SH-SY5Y (cell line): ENCODE data around the gene ADGRG3.

Source experiments
- GATA2 ChIP-seq: IDR thresholded peaks from 2 replicates; pipeline ENCODE4 v1.6.1; 2011; ENCODE audit warnings: mild to moderate bottlenecking, low read depth, low read length
- GATA3 ChIP-seq: IDR thresholded peaks from 2 replicates; pipeline ENCODE4 v1.6.1; 2011; ENCODE audit warnings: low read depth, mild to moderate bottlenecking, low read length, moderate library complexity

The ADGRG3 gene

GRCh38 chr16:57637965-57638364 is 30.1 kb upstream of the ADGRG3 start:
- TF ChIP-seq GATA3: no peak
- TF ChIP-seq GATA2: no peak

DNA sequence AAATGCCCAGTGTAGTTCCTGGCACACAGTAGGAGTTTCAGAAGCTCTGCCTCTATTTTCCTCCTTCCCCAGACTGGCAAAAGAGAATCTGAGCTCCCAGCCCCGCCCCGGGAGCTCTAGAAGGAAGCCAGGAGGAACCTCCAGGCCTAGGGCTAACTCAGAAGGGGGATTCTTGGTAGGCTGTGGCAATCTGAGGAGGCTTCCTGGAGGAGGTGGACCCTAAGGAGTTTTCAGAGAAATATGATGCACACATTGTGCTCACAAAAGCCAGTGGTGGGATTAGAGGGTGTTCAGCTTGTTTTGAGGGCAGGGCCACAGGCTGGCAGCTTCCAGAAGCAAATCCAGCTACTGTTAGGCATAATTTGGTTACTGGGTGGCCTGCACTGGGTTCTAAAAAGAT is 29.7 kb upstream of the ADGRG3 start:
- no peak for TF ChIP-seq GATA3
- TF ChIP-seq GATA2: no peak

GRCh38 chr16:57639172-57639887 is 28.8 kb upstream of the ADGRG3 start:
- TF ChIP-seq GATA2: no peak
- no peak for TF ChIP-seq GATA3

- TF ChIP-seq GATA2 (no peak), GATA3 (no peak)
Measured at GRCh38 chr16:57640185-57640584, 27.9 kb upstream of the ADGRG3 start.

GRCh38 chr16:57640612-57641011 is 27.5 kb upstream of the ADGRG3 start:
- TF ChIP-seq GATA2: no peak
- no peak for TF ChIP-seq GATA3

- TF ChIP-seq GATA2 (no peak), GATA3 (no peak)
Measured at GRCh38 chr16:57642160-57643135, 25.7 kb upstream of the ADGRG3 start.

DNA sequence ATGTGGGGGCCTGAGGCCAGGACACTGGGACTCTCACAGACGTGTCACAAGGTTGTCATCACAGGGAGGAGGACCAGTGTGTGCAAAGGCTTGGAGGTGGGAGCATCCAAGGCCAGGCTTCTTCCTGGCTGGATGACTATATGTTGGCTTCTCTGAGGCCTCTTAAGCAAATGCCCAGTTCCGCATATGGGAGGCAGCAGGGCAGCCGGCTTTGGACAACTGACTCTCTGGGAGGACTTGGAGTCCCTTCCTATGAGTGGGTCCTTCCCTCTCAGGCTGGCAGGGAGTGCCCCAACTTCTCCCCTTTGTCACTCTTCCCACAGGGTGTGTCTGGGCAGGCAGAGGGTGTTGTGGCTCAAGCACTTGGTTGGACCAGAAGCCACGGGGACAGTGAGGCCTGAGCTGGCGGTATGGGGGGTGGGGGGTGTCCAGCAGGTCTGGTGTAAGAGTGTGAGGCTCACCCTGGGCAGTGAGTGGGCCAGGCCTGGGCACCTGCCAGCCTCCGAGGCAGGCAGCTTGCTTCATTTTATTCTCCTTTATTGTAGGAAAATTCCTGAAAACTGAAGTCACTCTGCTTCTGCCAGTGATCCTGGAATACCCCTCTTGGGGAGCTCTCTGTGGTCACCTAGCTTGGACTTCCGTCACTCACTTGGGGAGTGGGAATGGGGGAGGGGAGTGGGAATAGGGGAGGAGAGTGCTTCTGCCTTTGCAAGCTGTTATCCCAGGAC is 24.8 kb upstream of the ADGRG3 start:
- no peak for TF ChIP-seq GATA3
- TF ChIP-seq GATA2: no peak

DNA sequence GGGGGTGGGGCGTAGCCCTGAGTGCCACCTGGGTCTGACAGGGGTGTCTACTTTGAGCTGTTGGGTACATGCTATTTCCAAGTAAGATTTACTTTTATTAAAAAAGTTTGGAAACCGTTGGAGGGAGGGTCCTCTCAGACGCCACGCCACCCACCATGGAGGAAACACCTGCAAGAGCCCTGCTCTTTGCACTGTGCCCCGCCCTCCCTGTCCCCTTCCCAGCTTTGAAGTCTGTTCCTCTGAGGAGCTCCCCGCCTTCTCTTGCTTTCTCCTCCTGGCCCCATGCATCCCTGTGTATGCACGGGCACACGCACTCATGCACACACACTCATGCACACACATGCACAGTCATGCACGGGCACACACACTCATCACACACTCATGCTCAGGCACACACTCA is 24.2 kb upstream of the ADGRG3 start:
- no peak for TF ChIP-seq GATA2

DNA sequence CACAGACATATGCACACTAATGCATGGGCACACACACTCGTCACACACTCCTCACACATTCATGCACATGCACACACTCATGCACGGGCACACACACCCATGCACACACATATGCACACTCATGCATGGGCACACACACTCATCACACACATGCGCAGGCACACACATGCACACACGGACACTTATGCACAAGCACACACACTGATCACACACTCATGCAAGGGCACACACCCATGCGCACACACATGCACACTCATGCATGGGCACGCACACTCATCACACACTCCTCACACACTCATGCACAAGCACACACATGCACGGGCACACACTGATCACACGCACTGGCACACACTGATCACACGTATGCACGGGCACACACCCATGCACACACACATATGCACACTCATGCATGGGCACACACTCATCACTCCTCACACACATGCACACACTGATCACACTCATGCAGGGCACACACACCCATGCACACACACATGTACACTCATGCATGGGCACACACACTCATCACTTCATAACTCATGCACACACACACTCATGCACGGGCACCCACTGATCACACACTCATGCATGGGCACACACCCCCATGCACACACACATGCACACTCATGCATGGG is 23.6 kb upstream of the ADGRG3 start:
- TF ChIP-seq GATA3: no peak
- no peak for TF ChIP-seq GATA2

DNA sequence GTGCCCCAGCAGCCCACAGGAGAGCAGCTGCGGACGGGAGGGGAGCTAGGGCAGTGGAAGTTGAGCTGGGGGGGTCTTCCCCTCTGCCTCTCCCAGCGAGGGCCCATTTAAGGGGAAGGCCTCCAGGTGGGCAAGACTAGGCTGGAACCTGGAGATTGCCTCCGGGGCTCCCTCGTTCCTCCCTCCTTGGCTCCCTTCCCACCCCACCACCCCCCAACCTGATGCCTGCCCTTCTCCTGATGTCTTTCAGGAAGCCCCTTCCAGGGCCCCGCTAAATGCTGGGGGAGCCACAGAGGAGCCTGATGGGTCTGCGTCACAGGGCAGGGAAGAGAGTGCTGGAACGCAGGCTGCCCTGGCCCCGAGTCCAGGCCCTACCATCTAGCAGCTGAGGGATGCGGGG is 22.9 kb upstream of the ADGRG3 start:
- TF ChIP-seq GATA2 (no peak), GATA3 (no peak)

DNA sequence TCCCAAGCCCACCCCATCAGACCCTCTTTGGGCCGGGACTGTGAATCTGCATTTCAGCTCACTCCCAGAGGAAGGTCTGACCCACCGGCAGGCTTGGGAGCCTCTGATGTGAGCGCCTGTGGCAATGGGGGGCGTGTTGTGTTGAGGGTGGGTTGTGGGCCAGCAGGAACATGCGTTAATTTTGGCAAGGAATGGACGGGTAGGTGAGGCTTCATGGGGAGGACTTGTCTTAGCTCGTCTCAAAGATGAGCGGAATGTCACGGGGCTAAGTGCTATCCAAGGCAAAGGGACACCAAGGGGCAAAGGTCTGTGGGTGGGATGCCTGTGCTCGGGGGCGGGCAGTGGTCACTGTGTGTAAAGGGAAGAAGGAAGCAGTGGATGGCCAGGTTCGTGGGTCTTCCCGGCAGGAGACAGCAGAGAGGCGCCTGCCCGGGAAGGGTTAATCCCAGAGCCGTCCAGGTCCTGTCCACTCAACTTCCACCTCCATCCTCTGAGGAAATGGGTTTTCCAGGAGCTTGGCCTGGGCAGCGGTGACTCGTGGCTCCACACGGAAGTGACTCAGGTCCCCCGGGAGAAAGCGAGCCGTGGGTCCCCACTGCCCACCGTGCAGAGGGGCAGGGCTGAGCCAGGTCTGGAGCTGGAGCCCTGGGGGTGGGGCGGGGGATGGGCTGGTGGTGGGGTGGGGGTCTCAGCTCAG is 22.3 kb upstream of the ADGRG3 start:
- no peak for TF ChIP-seq GATA2
- TF ChIP-seq GATA3: no peak

DNA sequence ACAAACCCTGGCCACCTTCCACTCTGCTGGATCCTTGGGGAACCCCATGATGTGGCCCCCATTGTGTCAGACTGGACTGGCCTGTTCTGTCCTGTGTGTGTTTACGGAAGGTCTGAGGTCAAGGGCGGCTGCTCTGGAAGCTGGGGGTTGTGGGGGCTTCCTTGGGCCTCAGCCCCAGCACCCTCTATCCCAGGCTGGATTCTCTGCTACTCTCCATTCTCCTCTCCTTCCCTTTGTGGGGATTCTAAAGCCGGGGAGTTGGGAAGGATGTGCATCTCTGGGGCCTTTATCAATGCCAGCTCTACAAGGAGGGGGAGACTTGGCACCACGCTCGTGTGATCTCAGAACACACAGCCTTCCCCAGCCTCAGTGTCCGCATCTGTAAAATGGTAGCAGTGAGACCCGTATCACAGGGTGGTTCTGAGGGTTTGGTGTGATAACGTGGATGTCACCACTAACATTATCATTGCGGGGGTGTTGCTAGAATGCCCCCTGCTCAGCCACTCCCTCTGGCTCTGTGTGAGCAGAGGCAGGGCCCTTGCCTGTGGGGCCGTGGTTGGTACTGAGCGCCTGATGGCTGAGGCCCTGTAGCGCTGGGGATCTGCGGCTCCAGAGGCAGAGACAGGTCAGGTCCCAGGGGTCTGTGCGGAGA is 21.6 kb upstream of the ADGRG3 start:
- TF ChIP-seq GATA3: no peak
- TF ChIP-seq GATA2: no peak
